HG02973 (cell line): ENCODE results near the gene GLT6D1.
"Not testable (repeated sequence)": the region's sequence is repeated elsewhere in the genome, so short reads cannot be mapped to it uniquely, and the experiment has no call there.

ENCODE experiments used
- ATAC-seq: cut with Tn5 transposase; IDR thresholded peaks from one replicate; pipeline ENCODE4 v1.9.1; 2021; ENCODE audit warnings: moderate library complexity; ENCODE audit not compliant: unreplicated experiment

Gene GLT6D1

GRCh38 chr9:135665795-135666189, 26.5 kb upstream of the GLT6D1 start:
- no peak for ATAC-seq

GRCh38 chr9:135664801-135665794, 25.8 kb upstream of the GLT6D1 start:
- ATAC-seq = no peak

GRCh38 chr9:135664266-135664665, 24.9 kb upstream of the GLT6D1 start:
- no peak for ATAC-seq

GRCh38 chr9:135663857-135664256, 24.5 kb upstream of the GLT6D1 start:
- ATAC-seq = no peak

- ATAC-seq = no peak
These were observed 24.1 kb upstream of the GLT6D1 start for GRCh38 chr9:135663451-135663770.

- ATAC-seq = no peak
These were observed 23.6 kb upstream of the GLT6D1 start, which contains the start of gene LCN9 for GRCh38 chr9:135662758-135663450. TSS of gene LCN9 (plus strand) at chr9:135663309. CDS start at chr9:135663322, 13 bp downstream.

- ATAC-seq = no peak
These were observed 22.6 kb upstream of the GLT6D1 start for GRCh38 chr9:135661816-135662560.

- no peak for ATAC-seq
These were observed 21.1 kb upstream of the GLT6D1 start for GRCh38 chr9:135660407-135660806.

GRCh38 chr9:135659252-135659651, 19.9 kb upstream of the GLT6D1 start:
- ATAC-seq = no peak

GRCh38 chr9:135657416-135657815, 18.1 kb upstream of the GLT6D1 start:
- no peak for ATAC-seq

- ATAC-seq = no peak
These were observed 16.0 kb upstream of the GLT6D1 start for GRCh38 chr9:135655317-135655716.

- ATAC-seq = no peak
These were observed 11.1 kb upstream of the GLT6D1 start for GRCh38 chr9:135650408-135650807.

GRCh38 chr9:135649508-135649907, 10.2 kb upstream of the GLT6D1 start:
- ATAC-seq = no peak

- no peak for ATAC-seq
These were observed 9.4 kb upstream of the GLT6D1 start for GRCh38 chr9:135648494-135649410.

- no peak for ATAC-seq
These were observed 8.5 kb upstream of the GLT6D1 start for GRCh38 chr9:135647884-135648283.

GRCh38 chr9:135644631-135645218, 5.4 kb upstream of the GLT6D1 start:
- no peak for ATAC-seq

- no peak for ATAC-seq
These were observed 2.4 kb upstream of the GLT6D1 start for GRCh38 chr9:135641745-135642144.

GRCh38 chr9:135641047-135641446, 1.7 kb upstream of the GLT6D1 start:
- ATAC-seq = no peak

- ATAC-seq = not testable (repeated sequence)
These were observed 2.3 kb downstream of the GLT6D1 start for GRCh38 chr9:135636930-135637530.
